Large intestine (tissue), 3 donors: ENCODE results near the gene ARAP1. TPM values are rescaled to one million over a fixed set of nuclear protein-coding genes. Genes with fewer than 3 reads are reported as not detected.

Experiments used
- DNase-seq, 2 donors: peaks; one replicate each; pipeline versions ENCODE4 v3.0.0 to v3.0.0-alpha.2; 2013
- H3K27ac ChIP-seq: one replicate; pipeline ENCODE4 v1.5.1; 2013; ENCODE audit warnings: low read length
- H3K27me3 ChIP-seq: 2 replicates; pipeline ENCODE4 v1.6.1; 2013; ENCODE audit warnings: low read length; ENCODE audit not compliant: control insufficient read depth, insufficient read depth
- H3K36me3 ChIP-seq: 2 replicates; pipeline ENCODE4 v1.6.1; 2013; ENCODE audit warnings: low read length; ENCODE audit not compliant: control insufficient read depth, insufficient read depth
- H3K4me1 ChIP-seq: one replicate; pipeline ENCODE4 v1.6.1; 2013; ENCODE audit warnings: low read length; ENCODE audit not compliant: control insufficient read depth, insufficient read depth
- H3K4me3 ChIP-seq: one replicate; pipeline ENCODE4 v1.5.1; 2013; ENCODE audit warnings: low read length
- H3K9me3 ChIP-seq: one replicate; pipeline ENCODE4 v1.6.1; 2013; ENCODE audit warnings: mild to moderate bottlenecking, low read depth, low read length, moderate library complexity; ENCODE audit not compliant: control insufficient read depth
- WGBS: methylation state at CpG from one replicate; pipeline ENCODE4 v1.1.5; 2013; ENCODE audit warnings: low lambda C conversion rate; ENCODE audit not compliant: insufficient coverage; 5-methylcytosine and 5-hydroxymethylcytosine counted together
- polyA plus RNA-seq: library from polyadenylated mRNA; unstranded; fragments of 120-200 nt; gene quantifications from one replicate; pipeline ENCODE4 v1.2.1, GENCODE V29; 2013

The ARAP1 gene
- polyA plus RNA-seq, 1 donor, result 69.1 TPM

DNA sequence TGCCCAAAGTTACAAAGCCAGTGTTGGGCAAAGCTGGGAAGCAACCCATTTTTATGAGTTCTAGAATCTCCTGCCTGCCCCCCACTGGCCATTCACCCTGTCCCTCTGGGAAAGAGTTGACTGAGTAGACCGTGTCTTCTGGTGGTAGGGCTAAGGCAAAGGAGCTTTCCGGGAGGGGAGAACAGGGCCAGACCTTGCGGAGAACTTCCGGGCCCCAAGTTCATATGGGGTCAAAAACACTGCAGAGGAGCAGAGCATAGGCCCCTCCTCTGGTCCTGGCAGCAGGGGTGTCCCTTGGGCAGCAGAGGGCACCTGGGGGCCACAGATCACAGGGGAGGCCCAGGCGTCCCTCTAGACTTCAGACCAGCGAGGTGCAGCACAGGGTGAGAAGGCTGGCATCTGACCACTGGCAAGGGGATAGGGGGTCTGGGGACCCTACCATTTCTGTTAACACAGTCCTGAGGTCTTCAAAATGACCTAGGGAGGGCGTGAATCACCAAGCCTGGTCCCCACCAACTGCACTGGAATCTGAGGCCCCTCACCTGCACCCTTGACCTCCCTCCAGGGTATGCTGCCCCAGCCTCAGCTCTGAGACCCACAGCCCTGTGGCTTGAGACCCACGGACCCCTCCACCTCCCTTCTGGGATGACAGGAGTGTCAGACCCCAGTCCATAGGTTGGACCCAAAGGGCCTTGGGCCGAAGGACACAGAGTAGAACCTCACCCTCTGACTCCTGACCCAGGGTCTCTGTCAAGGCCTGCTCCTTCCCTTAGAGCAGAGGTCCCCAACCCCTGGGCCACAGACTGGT lies 1.3 kb upstream of the ARAP1 start:
- Histone ChIP-seq H3K4me1 (peaks cover 59% of the 10 kb centered on the region), H3K27me3 (no peaks in the 10 kb centered on the region), H3K4me3 (no peak overlapping the region), H3K9me3 (no peaks in the 10 kb centered on the region), H3K27ac (peak overlapping the region; percentile 73), H3K36me3 (peaks cover 49% of the 10 kb centered on the region)
- DNase-seq, result no peak
- no CpG with 5 or more reads among the region's 9 CpGs for WGBS

DNA sequence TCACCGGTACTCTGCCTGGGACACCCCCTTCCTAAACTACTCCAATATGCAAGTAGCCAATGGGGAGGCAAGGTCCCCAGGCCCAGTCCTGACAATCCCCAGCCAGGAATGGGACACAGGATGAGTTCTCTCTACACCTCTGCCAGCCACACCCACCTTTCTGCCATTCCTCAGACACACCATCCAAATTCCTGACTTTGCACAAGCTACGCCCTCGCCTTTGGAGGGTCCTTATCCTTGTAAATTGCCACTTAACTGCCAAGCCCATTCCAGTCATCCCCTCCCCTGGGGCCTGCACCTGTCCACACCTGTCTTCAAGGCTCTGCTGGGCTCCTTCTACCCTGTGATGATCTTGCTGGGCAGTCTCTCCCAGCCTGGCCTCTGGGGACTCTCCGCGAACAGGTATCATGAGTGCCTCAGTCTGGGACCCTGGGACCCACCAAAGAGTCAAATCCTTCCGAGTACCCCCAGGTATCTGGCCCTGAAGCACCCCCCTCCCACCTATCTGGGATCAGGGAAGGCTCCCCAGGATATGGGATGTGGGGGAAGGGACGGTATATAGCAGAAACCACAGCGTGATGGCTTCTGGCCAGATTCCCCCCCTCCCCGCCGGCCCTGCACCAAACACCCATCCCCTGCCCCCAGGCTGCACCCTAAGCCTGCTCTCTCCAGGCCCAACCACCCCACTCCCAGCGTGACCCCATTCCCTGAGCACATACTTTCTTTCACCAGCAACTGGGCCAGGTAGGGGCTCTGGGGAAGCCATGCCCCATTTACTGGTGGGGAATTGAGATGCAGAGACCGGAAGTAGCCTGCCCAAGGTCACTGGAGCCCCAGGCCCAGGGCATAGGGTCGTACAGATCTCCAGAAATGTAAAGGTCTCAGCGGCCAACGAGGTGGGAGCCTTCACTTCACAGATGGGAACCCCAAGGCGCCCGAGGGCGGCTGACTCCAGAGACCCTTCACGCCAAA lies 806 bp downstream of the ARAP1 start:
- no CpG with 5 or more reads among the region's 19 CpGs for WGBS
- H3K27ac ChIP-seq, result peak overlapping the region; percentile 46
- H3K4me3 ChIP-seq, result peak overlapping the region; percentile 84
- no peak for DNase-seq
- peaks cover 29% of the 10 kb centered on the region for H3K36me3 ChIP-seq
- H3K9me3 ChIP-seq, result no peaks in the 10 kb centered on the region
- no peaks in the 10 kb centered on the region for H3K27me3 ChIP-seq
- H3K4me1 ChIP-seq, result peaks cover 75% of the 10 kb centered on the region

DNA sequence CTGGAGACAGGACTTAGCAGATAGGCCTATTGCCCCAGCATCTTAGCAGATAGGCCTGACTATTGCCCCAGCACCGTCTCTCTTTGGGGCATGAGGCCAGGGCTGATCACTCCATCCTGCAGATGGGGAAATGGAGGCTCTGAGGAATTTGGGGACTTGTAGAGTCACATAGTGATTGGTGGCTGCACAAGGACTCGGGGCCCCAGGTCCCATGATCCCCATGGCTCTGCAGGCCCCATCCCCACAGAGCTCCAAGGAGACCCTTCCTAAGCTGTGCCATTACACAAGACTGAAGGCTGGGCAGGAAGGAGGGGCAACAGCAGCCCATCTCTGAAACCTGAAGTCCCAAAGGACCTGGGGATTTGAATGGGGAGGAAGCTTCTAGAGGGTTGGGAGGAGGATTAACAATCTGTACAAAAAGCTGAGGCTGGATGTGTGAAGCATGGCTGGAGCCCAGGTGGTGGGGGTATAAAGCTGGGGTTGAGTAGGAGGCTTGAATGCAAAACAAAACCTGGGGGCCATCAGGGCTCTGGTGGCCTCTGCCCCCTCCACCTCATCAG lies 1.6 kb downstream of the ARAP1 start:
- no peak for DNase-seq
- Histone ChIP-seq H3K4me3 (peak overlapping the region; percentile 84), H3K9me3 (no peaks in the 10 kb centered on the region), H3K36me3 (peaks cover 22% of the 10 kb centered on the region), H3K4me1 (peaks cover 73% of the 10 kb centered on the region), H3K27me3 (no peaks in the 10 kb centered on the region), H3K27ac (no peak overlapping the region)
- WGBS, result no CpG with 5 or more reads among the region's 2 CpGs

- Histone ChIP-seq H3K27ac (peak overlapping the region; percentile 4), H3K9me3 (no peaks in the 10 kb centered on the region), H3K36me3 (peaks cover 18% of the 10 kb centered on the region), H3K4me1 (peaks cover 72% of the 10 kb centered on the region), H3K4me3 (no peak overlapping the region), H3K27me3 (no peaks in the 10 kb centered on the region)
- no peak for DNase-seq
- no CpG with 5 or more reads among the region's 9 CpGs for WGBS
Measured at GRCh38 chr11:72750086-72750485, 2.1 kb downstream of the ARAP1 start.

GRCh38 chr11:72747289-72747855 lies 4.8 kb downstream of the ARAP1 start:
- no peaks in the 10 kb centered on the region for H3K36me3 ChIP-seq
- H3K27ac ChIP-seq, result peak overlapping the region; percentile 64
- peaks cover 61% of the 10 kb centered on the region for H3K4me1 ChIP-seq
- H3K27me3 ChIP-seq, result no peaks in the 10 kb centered on the region
- no peak overlapping the region for H3K4me3 ChIP-seq
- DNase-seq, result peak in 1 of 2 donors; percentile 68
- WGBS, result no CpG with 5 or more reads among the region's 6 CpGs
- no peaks in the 10 kb centered on the region for H3K9me3 ChIP-seq

DNA sequence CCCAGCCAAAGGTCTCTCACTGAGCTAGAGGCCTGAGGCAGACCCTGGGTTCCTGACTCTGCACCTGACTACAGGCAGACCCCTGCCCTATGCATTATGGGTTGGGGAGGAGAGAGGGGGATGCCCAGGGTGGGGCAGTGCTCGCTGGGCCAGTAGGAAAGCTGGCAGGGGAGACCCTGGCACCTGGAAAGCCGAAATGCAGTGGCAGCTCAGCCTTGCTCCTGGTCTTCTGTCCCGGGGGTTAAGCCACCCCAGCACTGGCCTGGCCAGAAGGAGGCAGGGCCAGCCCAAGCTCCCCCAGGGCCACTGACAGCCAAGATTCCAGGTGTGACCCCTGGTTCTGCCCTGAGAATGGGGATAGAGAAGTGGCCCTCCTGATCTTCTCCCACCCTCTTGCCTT lies 5.4 kb downstream of the ARAP1 start:
- no peak for DNase-seq
- no CpG with 5 or more reads among the region's 3 CpGs for WGBS
- H3K9me3 ChIP-seq, result no peaks in the 10 kb centered on the region
- no peaks in the 10 kb centered on the region for H3K36me3 ChIP-seq
- peaks cover 66% of the 10 kb centered on the region for H3K4me1 ChIP-seq
- H3K27ac ChIP-seq, result peak overlapping the region; percentile 64
- H3K4me3 ChIP-seq, result no peak overlapping the region
- no peaks in the 10 kb centered on the region for H3K27me3 ChIP-seq

DNA sequence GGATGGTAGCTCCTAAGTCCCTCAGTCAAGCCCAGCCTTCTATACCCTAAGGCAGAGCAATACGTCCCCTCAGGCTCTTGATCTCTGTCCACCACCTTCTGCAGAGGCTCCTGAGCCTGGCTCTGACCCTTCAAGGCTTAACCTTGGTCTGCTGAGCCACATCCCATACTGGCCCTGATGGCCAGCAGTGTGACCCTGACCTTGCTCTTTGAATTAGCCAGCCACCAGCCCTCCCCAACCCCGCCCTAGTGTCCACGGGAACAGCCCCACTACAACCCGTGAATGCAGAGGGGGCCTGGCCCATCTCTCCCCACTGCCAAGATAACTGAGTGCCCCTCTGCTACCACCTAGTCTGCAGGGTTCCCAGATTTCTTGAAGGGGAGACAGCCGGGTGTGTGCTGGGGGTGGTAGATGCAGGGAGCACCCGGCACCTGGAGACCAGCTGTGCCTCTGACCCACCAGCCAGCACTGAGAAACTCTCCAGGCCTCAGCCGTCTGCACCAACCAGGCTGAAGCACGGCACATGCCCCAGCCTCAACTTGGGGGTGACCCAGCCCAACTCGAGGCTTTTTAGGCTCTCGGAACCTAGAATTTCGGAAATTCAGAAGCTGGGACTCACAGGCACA lies 6.2 kb downstream of the ARAP1 start:
- DNase-seq, result no peak
- no CpG with 5 or more reads among the region's 11 CpGs for WGBS
- H3K27ac ChIP-seq, result no peak overlapping the region
- no peak overlapping the region for H3K4me3 ChIP-seq
- H3K4me1 ChIP-seq, result peaks cover 66% of the 10 kb centered on the region
- no peaks in the 10 kb centered on the region for H3K9me3 ChIP-seq
- no peaks in the 10 kb centered on the region for H3K36me3 ChIP-seq
- no peaks in the 10 kb centered on the region for H3K27me3 ChIP-seq

- Histone ChIP-seq H3K27ac (no peak overlapping the region), H3K9me3 (no peaks in the 10 kb centered on the region), H3K4me3 (no peak overlapping the region), H3K27me3 (no peaks in the 10 kb centered on the region), H3K4me1 (peaks cover 65% of the 10 kb centered on the region), H3K36me3 (no peaks in the 10 kb centered on the region)
- no CpG with 5 or more reads among the region's 5 CpGs for WGBS
- no peak for DNase-seq
Measured at GRCh38 chr11:72745511-72745910, 6.7 kb downstream of the ARAP1 start.

DNA sequence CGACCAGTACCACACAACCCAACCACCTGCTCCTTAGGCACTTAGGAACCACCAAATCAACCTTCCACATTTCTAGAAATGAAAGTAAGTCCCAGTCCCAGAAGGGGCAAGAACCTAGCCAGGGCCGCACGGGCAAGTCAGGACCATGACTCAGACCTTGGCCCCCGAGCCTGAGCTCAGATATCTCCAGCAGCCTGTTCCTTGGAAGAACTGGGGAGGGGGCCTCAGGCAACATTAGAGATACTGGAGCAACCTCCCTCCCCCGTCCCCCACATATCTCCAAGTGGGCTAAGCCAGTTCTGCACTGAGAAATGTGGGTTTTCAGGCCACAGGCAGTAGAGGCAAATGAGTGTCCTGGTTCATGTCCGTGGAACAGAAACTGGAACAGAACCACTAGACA lies 7.7 kb downstream of the ARAP1 start:
- H3K36me3 ChIP-seq, result no peaks in the 10 kb centered on the region
- H3K27me3 ChIP-seq, result no peaks in the 10 kb centered on the region
- H3K27ac ChIP-seq, result no peak overlapping the region
- H3K9me3 ChIP-seq, result no peaks in the 10 kb centered on the region
- H3K4me1 ChIP-seq, result peaks cover 62% of the 10 kb centered on the region
- no peak overlapping the region for H3K4me3 ChIP-seq
- no peak for DNase-seq
- WGBS, result no CpG with 5 or more reads among the region's 6 CpGs
